Coronary artery (tissue), 2 donors: ENCODE data around the gene NUDT2.
"Not testable (repeated sequence)": the region's sequence is repeated elsewhere in the genome, so short reads cannot be mapped to it uniquely, and the experiment has no call there.

ENCODE experiments used
- DNase-seq: peaks from one replicate; pipeline ENCODE4 v3.0.0-alpha.2; 2017; ENCODE audit warnings: low spot score
- H3K27ac ChIP-seq, 2 donors: fragments of 200-600 bp; sonication (generic); one replicate each; pipeline ENCODE4 v1.5.1; 2016 to 2019
- H3K4me3 ChIP-seq: fragments of 200-600 bp; sonication (generic); 2 replicates; pipeline ENCODE4 v1.5.1; 2016; ENCODE audit warnings: mild to moderate bottlenecking, moderate library complexity
- CTCF ChIP-seq: fragments of 200-600 bp; sonication (generic); IDR thresholded peaks from one replicate; pipeline ENCODE4 v1.5.1; 2019; ENCODE audit warnings: antibody characterized with exemption

Gene NUDT2

DNA sequence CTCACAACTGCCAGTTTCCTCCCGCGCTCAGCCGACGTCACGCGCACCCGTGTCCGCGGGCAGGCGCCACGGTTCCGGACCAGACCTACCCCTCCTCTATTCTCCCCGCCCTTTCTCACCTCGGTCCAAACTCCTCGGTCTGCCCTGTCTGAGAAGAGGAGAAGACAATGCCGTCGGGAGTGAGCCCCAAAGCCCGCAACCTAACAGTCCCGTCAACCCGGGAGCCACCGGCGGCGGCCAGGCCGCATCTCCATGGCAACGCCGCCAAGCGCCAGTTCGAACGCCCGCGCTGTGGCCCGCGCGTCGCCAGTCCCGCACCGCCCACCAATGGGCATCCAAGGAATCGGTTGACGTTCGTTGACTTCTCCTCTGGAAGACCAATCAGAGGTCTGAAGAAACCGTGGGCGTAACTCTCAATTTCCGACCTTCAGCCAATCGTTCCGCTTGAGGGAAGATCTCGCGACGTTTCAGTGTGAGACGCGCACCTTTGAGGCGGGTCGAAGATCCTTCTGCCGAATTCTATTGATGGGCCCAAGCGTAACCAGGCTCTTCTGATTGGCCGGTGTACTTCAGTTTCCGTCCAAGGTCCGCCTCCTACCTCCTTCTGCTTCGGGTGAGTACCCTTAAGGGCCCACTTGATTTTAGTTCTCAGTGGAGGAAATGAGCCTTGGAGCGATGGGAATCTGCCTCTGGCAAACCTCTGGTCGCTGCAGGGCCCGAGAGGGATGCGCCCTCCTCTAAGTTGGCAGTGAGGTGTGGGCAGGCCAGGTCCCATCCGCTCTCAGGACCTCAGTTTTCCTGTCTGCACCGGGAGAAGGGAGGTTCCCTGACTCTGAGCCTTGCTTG, at the start of gene NUDT2, which contains the start of gene KIF24:
NUDT2 (plus strand) TSS at position 583 of the 846 bp plus-strand sequence. CDS start 9,471 bp downstream, outside the sequence.
KIF24 (minus strand) TSS at position 282 of the 846 bp plus-strand sequence. CDS start 17,922 bp downstream, outside the sequence.
- peak within 1 kb of the TSS; percentile 85 to 95 for H3K27ac ChIP-seq
- H3K4me3 ChIP-seq = peak within 1 kb of the TSS; percentile 89
- no peak for TF ChIP-seq CTCF
- peak; percentile 98 for DNase-seq

GRCh38 chr9:34282096-34282495, 47.3 kb upstream of the NUDT2 start:
- no peak overlapping the region for H3K4me3 ChIP-seq
- H3K27ac ChIP-seq = no peak overlapping the region
- no peak for DNase-seq
- TF ChIP-seq CTCF = no peak

GRCh38 chr9:34289159-34289558, 40.2 kb upstream of the NUDT2 start:
- Histone ChIP-seq H3K4me3 (no peak overlapping the region), H3K27ac (no peak overlapping the region)
- DNase-seq = no peak
- TF ChIP-seq CTCF = no peak

DNA sequence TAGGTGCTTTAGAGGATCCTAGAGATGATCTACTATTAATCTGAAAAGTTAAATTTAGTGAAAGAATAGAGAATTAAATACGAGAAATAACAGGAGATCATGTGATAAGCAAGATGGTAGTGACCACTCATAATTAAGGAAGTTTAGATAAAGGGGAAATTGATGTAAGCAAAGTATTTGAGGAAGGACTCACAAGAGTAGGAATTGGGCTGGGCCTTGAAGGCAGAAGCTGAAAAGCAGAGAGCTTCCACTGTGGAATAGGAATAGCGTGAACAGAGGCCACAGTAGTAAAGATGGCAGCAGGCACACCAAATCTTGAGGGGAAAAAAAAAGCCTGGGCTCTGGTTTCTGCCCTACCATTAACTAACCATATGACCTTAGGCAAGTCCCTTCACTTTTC, 38.3 kb upstream of the NUDT2 start:
- no peak overlapping the region for H3K27ac ChIP-seq

DNA sequence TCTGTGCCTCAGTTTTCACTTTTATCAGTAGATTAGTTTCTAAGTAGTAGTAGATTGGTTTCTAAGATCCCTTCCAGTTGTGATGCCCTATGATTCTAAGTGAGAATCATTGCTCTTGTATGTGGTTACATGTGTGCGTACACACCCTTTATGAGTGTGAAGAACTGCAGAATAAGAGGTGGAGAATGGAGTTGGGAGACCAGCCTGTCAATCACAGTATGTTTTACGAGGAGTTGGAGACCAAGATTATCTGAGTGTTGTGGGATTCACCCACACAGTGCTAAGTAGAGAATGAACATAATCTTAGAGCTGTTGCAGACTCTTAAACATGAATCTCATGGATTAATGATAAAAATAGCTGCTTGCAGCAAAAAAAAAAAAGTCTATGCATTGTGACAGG, 37.9 kb upstream of the NUDT2 start:
- TF ChIP-seq CTCF = no peak
- no peak overlapping the region for H3K4me3 ChIP-seq
- H3K27ac ChIP-seq = no peak overlapping the region
- DNase-seq = no peak

More for the DNA sequence above, 38.3 kb upstream of the NUDT2 start:
- TF ChIP-seq CTCF = no peak
- no peak for DNase-seq
- H3K4me3 ChIP-seq = no peak overlapping the region

DNA sequence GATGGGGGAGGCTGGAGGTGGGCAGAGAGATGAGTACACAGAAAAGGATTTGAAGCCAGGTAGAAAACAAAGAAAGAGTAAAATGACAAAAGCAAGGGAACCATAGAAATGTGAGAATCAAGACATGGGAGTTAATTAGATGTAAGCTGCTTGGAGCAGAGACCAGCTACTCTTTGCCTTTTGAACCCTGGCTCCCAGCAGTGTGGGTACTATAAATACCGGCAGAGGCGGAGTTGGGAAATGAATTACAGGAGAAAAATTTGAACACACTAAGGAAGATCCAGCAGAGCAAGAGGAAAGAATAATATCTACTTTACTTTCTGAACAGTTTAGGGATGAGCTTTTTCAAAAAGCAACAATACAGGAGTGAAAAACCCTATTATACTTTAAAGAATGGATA, 36.8 kb upstream of the NUDT2 start:
- Histone ChIP-seq H3K27ac (no peak overlapping the region), H3K4me3 (no peak overlapping the region)
- no peak for TF ChIP-seq CTCF
- DNase-seq = no peak

DNA sequence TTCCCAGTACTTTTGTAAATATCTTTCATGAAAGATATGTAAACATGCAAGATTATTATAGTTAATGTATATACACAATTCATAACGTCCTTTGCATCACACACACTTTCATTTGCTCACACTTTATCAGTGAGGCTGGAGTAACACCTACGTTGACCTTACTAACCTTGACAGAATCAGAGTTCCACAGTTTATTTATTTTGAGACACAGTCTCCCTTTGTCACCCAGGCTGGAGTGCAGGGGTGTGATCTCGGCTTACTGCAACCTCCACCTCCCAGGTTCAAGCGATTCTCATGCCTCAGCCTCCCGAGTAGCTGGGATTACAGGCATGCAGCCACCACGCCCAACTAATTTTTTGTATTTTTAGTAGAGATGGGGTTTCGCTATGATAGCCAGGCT, 28.3 kb upstream of the NUDT2 start:
- not testable (repeated sequence) for DNase-seq, H3K4me3 ChIP-seq, H3K27ac ChIP-seq

- DNase-seq, H3K27ac ChIP-seq, H3K4me3 ChIP-seq: not testable (repeated sequence)
These were observed 21.1 kb upstream of the NUDT2 start for GRCh38 chr9:34308316-34308715.
